ENCODE measurements around the gene GRAMD1B.
"Not testable (repeated sequence)": the region's sequence is repeated elsewhere in the genome, so short reads cannot be mapped to it uniquely, and the experiment has no call there.

DNA sequence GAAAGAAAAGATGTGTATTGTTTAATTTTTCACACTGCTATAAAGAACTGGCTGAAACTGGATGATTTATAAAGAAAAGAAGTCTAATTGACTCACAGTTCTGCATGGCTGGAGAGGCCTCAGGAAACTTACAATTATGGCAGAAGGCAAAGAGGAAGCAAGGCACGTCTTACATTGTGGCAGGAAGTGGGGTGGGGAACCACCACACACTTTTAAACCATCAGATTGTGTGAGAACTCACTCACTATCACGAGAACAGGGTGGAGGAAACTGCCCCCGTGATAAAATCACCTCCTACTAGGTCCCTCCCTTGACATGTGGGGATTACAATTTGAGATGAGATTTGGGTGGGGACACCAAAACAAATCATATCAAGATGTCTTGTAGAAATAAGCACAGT lies 229.9 kb downstream of the GRAMD1B start:
- TF ChIP-seq, protein P1, sequence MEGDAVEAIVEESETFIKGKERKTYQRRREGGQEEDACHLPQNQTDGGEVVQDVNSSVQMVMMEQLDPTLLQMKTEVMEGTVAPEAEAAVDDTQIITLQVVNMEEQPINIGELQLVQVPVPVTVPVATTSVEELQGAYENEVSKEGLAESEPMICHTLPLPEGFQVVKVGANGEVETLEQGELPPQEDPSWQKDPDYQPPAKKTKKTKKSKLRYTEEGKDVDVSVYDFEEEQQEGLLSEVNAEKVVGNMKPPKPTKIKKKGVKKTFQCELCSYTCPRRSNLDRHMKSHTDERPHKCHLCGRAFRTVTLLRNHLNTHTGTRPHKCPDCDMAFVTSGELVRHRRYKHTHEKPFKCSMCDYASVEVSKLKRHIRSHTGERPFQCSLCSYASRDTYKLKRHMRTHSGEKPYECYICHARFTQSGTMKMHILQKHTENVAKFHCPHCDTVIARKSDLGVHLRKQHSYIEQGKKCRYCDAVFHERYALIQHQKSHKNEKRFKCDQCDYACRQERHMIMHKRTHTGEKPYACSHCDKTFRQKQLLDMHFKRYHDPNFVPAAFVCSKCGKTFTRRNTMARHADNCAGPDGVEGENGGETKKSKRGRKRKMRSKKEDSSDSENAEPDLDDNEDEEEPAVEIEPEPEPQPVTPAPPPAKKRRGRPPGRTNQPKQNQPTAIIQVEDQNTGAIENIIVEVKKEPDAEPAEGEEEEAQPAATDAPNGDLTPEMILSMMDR (IDR thresholded peaks at IDR 0.05; ENCODE audit: low read depth, low read length) = not testable (repeated sequence)
- not testable (repeated sequence) for TF ChIP-seq POLR2A (IDR thresholded peaks at IDR 0.05; ENCODE audit: extremely low read depth, insufficient read length); MYC (IDR thresholded peaks at IDR 0.05; ENCODE audit: low read depth, low read length)
